C4-2B (cell line): ENCODE data around the gene KLF15.

Source experiments
- H3K27ac ChIP-seq: fragments of 450-650 bp; 2 replicates; pipeline ENCODE4 v1.5.1; 2017
- ZFX ChIP-seq: fragments of 450-650 bp; IDR thresholded peaks from 2 replicates; pipeline ENCODE4 v1.6.1; 2017
- TF ChIP-seq, protein P1 (sequence below): fragments of 450-650 bp; conservative IDR thresholded peaks from 2 replicates; pipeline ENCODE4 v1.5.1; 2017; ENCODE audit warnings: mild to moderate bottlenecking

KLF15 gene

DNA sequence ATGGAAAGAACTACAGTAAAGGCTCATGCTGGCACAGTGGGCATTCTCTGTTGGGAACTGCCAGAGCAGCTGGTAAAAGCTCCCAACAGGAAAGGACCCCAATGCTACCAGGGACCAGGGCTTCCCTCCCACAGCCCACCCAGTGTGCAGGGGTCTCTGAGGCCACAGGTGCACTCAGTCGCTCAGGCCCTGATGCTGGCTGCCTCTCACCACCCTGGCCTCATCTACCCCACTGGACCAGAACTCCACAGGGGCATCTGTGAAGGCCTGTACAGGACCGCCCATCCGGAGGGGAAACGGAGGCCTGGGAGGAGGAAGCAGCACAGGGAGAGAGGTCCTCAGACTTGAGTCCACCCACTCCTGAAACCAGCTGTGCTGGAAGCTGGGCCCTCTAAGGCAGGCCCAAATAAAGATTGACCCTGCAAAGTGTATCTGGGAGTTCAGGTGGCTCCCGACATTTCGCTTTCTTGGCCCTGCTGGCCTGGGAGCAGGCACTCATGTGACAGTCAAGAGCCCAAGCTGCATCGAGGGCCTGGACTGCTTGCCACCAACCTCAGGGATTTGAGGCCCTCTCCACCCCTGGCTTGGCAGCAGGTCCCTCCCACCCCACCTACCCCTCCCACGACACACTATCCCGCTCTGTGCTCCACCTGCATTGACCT, 12.7 kb downstream of the KLF15 start:
- TF ChIP-seq, protein P1, sequence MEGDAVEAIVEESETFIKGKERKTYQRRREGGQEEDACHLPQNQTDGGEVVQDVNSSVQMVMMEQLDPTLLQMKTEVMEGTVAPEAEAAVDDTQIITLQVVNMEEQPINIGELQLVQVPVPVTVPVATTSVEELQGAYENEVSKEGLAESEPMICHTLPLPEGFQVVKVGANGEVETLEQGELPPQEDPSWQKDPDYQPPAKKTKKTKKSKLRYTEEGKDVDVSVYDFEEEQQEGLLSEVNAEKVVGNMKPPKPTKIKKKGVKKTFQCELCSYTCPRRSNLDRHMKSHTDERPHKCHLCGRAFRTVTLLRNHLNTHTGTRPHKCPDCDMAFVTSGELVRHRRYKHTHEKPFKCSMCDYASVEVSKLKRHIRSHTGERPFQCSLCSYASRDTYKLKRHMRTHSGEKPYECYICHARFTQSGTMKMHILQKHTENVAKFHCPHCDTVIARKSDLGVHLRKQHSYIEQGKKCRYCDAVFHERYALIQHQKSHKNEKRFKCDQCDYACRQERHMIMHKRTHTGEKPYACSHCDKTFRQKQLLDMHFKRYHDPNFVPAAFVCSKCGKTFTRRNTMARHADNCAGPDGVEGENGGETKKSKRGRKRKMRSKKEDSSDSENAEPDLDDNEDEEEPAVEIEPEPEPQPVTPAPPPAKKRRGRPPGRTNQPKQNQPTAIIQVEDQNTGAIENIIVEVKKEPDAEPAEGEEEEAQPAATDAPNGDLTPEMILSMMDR, result no peak

DNA sequence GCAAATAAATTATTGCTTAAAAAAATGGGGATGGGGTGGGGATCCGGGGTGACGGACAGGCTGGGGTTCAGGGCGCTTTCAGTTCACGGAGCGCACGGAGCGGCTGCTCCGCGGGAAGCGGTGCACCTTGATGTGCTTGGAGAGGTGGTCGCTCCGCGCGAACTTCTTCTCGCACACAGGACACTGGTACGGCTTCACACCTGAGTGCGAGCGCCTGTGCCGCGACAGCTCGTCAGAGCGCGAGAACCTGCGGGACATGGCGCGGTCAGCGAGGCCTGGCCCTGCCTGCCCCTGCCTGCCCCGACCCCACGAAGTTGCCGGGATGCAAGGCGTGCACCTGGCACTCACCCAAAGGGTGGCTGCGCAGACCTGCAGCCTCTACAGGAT, 13.6 kb downstream of the KLF15 start:
- no peak overlapping the region for H3K27ac ChIP-seq
- TF ChIP-seq, protein P1, result no peak
- no peak for TF ChIP-seq ZFX

More for the DNA sequence above, 12.7 kb downstream of the KLF15 start:
- no peak overlapping the region for H3K27ac ChIP-seq

DNA sequence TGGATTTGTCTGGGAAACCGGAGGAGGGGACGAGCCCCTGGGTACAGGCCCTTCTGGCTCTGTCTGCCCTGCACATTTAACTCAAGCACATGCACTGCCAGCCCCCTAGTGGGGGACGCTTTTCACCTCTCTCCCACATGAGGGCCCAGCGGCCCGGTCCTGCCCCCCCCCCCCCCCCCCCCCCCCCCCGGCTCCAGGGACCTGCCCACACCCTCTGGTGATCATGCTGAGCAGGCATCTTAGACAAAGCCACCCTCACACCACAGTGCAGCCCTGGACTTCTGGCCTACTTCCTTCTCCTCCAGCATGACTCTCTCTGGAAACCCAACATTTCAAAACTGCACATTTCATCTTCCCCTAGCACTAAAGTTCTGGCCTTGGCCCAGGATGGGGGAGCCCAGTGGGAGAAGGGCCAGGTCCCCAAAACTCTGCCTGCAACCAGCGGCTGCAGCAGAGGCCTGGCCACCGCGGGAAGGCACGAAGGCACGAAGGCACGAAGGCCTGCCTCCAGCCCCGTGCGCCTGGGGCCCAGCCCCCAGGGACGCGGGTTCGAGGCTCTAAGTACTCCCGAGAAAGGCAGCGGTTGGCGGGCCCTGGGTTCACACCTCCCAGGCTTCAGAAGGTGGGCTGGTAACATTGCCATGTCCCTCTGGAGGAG, 14.1 kb downstream of the KLF15 start:
- no peak overlapping the region for H3K27ac ChIP-seq
- TF ChIP-seq ZFX, result no peak
- TF ChIP-seq, protein P1, result no peak

DNA sequence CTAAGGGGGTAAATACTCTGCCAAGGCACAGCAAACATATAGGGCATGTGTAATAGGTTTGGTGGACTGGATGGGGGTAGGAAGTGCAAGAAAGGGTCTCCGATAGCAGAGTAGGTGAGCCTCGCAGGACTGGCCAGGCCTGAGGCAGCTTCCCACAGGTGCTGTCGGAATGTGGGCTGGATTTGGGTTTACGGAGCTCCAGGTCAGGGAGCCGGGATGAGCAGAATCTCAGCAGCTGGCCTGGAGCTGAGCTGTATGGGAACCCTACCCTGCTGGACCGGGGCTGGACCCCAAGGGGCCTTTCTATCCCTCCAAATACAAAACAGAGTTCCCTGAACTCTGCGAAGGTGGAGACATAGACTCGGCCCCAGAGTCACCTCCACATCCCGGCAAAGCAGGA, 15.0 kb downstream of the KLF15 start:
- TF ChIP-seq ZFX, result no peak
- TF ChIP-seq, protein P1, result no peak
- no peak overlapping the region for H3K27ac ChIP-seq

DNA sequence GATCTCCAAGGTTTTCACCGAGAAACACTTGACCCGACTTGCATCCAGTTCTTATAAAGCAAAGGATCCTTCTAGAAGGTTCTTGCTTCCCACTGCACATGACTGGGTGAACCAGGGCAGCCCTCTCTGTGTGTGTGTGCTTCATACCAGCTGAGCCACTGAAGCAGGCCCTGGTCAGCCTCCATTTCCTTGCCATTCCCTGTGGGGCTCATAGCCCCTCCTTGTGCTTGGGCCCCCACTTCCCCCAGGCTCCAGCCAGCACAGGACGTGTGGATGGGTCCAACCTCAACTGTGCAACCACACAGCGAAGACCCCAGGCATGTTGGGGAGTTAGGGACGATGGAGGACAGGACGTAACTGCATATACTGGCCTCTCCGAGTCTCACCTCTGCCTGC, 15.5 kb downstream of the KLF15 start:
- TF ChIP-seq, protein P1, result no peak
- TF ChIP-seq ZFX, result no peak
- no peak overlapping the region for H3K27ac ChIP-seq

DNA sequence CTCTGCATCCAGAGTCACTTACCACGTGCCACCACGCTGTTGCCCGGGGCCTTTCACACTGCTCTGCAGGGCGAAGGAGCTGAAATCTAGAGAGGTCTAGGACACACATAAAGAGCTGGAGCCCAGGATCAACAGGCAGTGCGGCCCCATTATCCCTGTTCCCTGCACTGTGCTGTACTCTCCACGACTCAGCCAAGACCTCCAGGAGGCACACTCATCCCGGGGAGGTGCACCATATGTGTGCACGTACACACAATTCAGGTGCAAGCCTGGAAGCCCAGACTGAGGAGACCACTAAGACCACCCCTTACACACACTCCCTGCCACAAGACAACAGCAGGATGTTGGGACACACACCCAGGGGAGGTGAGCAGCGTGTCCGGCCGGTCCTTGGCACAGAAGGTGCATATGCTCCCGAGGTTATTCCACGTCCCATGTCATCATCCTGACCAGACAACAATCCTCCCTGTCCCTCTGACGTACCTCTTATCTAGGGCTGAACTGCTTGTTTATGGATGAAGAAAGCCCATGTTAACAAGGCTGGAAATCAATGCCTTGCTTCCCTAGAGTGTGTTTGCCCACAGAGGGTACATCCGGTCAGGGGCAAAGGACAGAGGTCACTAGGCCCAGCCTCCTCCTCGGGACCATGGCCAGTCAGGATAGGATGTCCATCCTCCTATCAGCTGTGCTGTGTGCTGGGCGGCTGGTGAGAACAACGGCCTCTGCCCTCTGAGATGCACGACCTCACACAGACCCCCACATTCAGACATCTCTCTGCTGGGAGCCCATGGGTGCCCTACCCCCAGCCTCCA, 16.1 kb downstream of the KLF15 start:
- TF ChIP-seq ZFX, result no peak
- TF ChIP-seq, protein P1, result no peak

DNA sequence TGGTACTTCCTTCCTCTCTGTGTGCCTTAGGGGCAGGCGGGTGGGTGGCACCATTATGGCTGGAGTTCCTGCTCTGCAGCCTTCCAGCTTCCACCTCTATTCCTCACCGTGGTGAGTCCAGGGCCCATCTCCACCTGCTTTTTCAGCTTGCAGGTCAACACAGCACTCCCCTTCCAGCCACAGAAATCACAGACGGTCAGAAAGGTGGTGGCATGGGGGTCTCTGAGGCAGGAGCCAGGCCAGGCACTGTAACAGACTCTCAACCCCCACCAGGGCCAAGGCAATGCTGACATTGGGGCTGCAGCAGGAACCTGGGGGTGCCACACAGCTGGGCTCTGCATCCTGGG, 16.6 kb downstream of the KLF15 start:
- TF ChIP-seq ZFX, result no peak
- TF ChIP-seq, protein P1, result no peak
- no peak overlapping the region for H3K27ac ChIP-seq

More for the DNA sequence above, 16.1 kb downstream of the KLF15 start:
- no peak overlapping the region for H3K27ac ChIP-seq
